Central memory CD8-positive, alpha-beta T cell (primary cell): ENCODE data around the gene S100A2.

Source experiments
- ATAC-seq: fragments of 150-1000 bp; cut with Tn5 transposase; replicated peaks from 2 replicates; pipeline ENCODE4 v1.10.0; 2022; ENCODE audit warnings: mild to moderate bottlenecking, moderate FRiP score, moderate number of reproducible peaks; ENCODE audit not compliant: poor library complexity, severe bottlenecking; ENCODE audit errors: extremely low read depth
- DNase-seq, 2 donors: peaks; one replicate each; pipeline ENCODE4 v3.0.0; 2021; ENCODE audit warnings: low spot score in 2 of 2
- H3K27ac Mint-ChIP-seq: one replicate; pipeline ENCODE4 v1.8.0; 2022; ENCODE audit warnings: low read depth, mild to moderate bottlenecking, moderate library complexity, mixed read lengths
- H3K27me3 Mint-ChIP-seq: one replicate; pipeline ENCODE4 v1.8.0; 2022; ENCODE audit warnings: mixed read lengths
- H3K36me3 Mint-ChIP-seq: one replicate; pipeline ENCODE4 v1.8.0; 2022; ENCODE audit warnings: mild to moderate bottlenecking, moderate library complexity, mixed read lengths; ENCODE audit not compliant: insufficient read depth
- H3K4me1 Mint-ChIP-seq: one replicate; pipeline ENCODE4 v1.8.0; 2022; ENCODE audit warnings: mixed read lengths
- H3K4me3 Mint-ChIP-seq: one replicate; pipeline ENCODE4 v1.8.0; 2022; ENCODE audit warnings: mild to moderate bottlenecking, moderate library complexity, mixed read lengths
- H3K9me3 Mint-ChIP-seq: one replicate; pipeline ENCODE4 v1.8.0; 2022; ENCODE audit warnings: mixed read lengths

Gene S100A2

DNA sequence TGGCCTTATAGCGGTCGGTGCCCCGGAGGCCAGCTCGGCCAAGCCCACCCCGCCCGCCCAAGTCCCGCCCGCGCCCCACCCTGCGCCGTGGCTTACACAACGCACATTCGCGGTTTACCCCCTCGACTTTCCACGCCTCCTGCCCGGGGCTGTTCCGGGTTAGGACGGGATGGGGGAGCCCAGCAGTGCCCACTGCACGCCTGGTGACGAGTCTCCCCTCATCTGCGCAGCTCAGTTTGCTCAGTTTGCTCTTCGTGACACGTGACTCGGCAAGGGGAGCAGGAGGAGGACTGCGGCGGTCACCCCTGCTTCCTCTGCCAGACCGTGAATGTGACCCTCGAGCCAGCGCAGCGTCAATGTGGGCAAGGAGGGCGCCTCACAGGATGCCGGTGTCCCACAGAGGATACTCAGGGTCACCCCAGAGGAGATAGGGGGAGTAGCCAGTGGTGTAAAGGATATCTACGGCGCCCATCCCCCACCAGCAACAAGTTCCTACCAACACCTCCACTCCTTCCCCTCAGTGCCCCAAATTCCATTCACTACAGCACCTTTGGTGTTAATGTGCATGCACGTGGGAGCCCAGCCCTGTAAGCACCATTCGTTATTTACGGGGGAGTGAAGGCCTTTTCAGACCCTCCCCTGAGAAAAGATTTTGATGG lies 29.5 kb downstream of the S100A2 start:
- peaks cover 71% of the 10 kb centered on the region for H3K4me1 Mint-ChIP-seq
- peak overlapping the region; percentile 93 for H3K27ac Mint-ChIP-seq
- ATAC-seq (peak; percentile 89), DNase-seq (peak; percentile 75 to 84)
- H3K9me3 Mint-ChIP-seq = no peaks in the 10 kb centered on the region
- peak overlapping the region; percentile 91 for H3K4me3 Mint-ChIP-seq
- H3K27me3 Mint-ChIP-seq = no peaks in the 10 kb centered on the region
- peaks cover 18% of the 10 kb centered on the region for H3K36me3 Mint-ChIP-seq

DNA sequence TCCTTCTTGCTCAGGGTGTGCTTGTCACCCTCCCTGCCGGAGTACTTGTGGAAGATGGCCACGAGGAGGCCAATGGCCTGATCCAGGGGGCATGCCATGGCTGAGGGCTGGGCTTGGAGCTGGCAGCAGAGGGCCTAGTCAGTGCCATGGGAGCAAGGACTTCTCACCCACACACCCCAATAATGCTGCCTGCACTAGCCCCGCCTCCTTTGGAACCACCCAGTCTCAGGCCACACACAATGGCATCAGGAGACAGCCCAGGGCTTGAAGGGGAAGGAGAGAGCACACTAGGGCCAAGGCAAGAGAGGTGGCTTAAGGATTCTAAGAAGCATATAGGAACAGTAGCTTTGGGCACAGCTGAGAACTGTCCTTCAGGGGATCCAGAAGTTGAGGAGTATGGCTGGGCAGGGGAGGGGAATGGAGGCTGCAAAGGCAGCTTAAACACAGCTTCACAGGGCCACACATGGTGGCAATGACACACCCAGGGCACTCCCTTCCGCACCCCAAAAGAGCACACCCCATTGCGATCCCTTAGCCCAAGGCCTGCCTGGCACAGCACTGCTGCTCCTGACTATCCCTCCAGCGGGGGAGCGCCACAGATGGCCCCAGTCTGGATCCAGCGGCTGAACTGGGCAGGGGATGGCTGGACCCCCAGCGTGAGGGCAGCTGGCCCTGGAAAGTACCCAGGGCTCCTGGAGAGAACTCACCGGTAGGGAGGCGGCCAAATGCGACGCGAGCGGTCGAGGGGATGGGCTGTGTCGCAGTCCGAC lies 30.2 kb downstream of the S100A2 start, which contains the start of gene S100A6:
Gene S100A6 (minus strand): TSS at position 750 of the 770 bp plus-strand sequence. CDS start 652 bp downstream, at position 98.
- peak within 1 kb of the TSS; percentile 91 for H3K4me3 Mint-ChIP-seq
- H3K27ac Mint-ChIP-seq = peak within 1 kb of the TSS; percentile 93
- peak; percentile 55 for ATAC-seq
- no peak for DNase-seq
- H3K27me3 Mint-ChIP-seq = no peaks in the 10 kb centered on the region
- peaks cover 64% of the 10 kb centered on the region for H3K4me1 Mint-ChIP-seq
- H3K9me3 Mint-ChIP-seq = no peaks in the 10 kb centered on the region
- H3K36me3 Mint-ChIP-seq = peaks cover 18% of the 10 kb centered on the region

DNA sequence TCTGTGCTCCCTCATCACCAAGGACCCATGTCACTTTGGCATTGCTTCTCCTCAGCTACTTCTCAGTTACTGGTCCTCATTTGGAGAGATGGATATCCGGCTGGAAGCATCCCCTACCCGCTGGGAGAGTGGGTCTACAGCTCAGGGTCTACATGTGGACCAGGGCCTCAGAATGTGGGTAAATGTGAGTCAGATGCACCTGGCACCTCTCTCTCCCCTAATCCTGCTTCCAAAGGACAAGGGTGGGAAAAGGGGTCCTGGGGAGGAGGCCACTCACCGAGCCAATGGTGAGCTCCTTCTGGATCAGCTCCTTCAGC lies 30.8 kb downstream of the S100A2 start:
- H3K36me3 Mint-ChIP-seq = peaks cover 18% of the 10 kb centered on the region
- no peaks in the 10 kb centered on the region for H3K27me3 Mint-ChIP-seq
- no peak for DNase-seq
- peak overlapping the region; percentile 93 for H3K27ac Mint-ChIP-seq
- no peaks in the 10 kb centered on the region for H3K9me3 Mint-ChIP-seq
- H3K4me3 Mint-ChIP-seq = peak overlapping the region; percentile 91
- H3K4me1 Mint-ChIP-seq = peaks cover 58% of the 10 kb centered on the region
- ATAC-seq = no peak

DNA sequence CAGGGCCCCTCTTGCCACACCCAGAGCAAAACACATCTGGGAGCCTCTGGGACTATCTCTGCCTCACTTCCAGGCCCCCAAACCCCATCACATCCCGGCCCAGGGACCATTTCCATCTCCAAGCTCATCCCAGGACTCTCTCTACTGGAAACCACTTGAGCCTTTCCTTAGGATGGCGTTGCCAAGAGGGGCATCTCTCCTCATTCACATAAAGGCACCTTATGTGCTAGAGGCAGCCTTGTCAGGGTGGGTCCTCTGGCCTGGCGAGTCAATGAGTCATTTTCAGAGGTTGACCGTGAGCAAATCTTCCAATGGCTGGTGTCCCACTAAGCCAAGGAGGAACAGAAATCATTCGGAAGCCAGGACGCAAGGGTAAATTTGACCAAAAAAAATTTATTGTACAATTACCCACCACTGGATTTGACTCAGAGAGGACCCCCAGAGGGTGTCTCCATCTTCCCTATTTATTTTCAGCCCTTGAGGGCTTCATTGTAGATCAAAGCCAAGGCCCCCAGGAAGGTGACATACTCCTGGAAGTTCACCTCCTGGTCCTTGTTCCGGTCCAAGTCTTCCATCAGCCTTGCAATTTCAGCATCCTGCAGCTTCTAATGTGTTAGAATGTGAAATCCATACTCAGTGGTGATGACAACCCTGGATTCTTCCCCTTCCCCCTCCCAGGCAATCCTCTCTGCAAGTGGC lies 31.3 kb downstream of the S100A2 start:
- H3K36me3 Mint-ChIP-seq = peaks cover 18% of the 10 kb centered on the region
- no peaks in the 10 kb centered on the region for H3K9me3 Mint-ChIP-seq
- peaks cover 53% of the 10 kb centered on the region for H3K4me1 Mint-ChIP-seq
- H3K4me3 Mint-ChIP-seq = peak overlapping the region; percentile 91
- H3K27me3 Mint-ChIP-seq = no peaks in the 10 kb centered on the region
- no peak for ATAC-seq
- H3K27ac Mint-ChIP-seq = peak overlapping the region; percentile 93
- no peak for DNase-seq

DNA sequence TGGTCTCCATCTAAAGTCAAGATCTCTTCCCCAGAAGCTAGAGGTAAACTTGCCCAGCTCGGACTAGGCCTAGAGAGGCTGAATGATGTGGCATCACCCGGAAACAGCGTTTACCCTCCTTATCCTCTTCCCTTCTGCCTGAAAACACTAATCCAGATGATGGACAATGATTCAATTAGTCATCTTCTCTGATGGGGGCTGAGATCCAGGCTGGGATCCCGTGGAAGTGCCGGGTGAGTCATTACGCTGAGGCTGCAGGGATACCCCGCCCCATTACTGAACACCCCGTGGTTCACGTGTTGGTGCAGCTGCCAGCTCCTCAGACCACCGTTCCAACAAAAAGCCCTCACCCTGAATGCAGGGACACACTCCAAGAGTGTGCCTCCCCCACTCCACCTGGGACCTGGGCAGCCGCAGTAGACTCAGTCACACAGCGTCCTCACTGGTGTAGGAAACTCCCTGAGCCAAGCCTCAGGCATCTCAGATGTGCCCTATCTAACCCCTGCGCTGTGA lies 31.9 kb downstream of the S100A2 start:
- peaks cover 52% of the 10 kb centered on the region for H3K4me1 Mint-ChIP-seq
- ATAC-seq = no peak
- DNase-seq = no peak
- no peaks in the 10 kb centered on the region for H3K9me3 Mint-ChIP-seq
- H3K36me3 Mint-ChIP-seq = peaks cover 18% of the 10 kb centered on the region
- H3K4me3 Mint-ChIP-seq = peak overlapping the region; percentile 91
- H3K27me3 Mint-ChIP-seq = no peaks in the 10 kb centered on the region
- H3K27ac Mint-ChIP-seq = peak overlapping the region; percentile 93

- ATAC-seq = no peak
- peaks cover 18% of the 10 kb centered on the region for H3K36me3 Mint-ChIP-seq
- peaks cover 52% of the 10 kb centered on the region for H3K4me1 Mint-ChIP-seq
- no peaks in the 10 kb centered on the region for H3K9me3 Mint-ChIP-seq
- no peaks in the 10 kb centered on the region for H3K27me3 Mint-ChIP-seq
- peak overlapping the region; percentile 93 for H3K27ac Mint-ChIP-seq
- H3K4me3 Mint-ChIP-seq = peak overlapping the region; percentile 91
- DNase-seq = peak; percentile 55 to 70
Measured at GRCh38 chr1:153532769-153533599, 32.7 kb downstream of the S100A2 start.

DNA sequence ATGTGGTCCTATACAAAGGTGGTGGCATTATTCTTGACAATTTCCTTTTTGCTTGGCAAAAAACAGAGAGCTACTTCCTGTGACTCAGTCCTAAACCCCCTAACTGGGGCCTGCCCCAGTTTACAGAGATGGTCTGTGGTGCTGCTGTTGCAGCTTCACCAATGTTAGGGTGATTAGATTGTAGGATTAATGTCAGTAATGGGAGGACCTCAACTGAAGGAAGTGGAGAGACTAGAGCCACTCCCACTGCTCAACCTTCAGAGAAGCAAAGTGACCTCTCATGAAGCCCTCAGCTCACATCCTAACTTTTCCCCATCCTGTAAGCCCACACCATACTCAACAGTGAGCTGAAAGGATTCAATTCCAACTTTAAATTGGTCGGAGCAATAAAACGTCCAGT lies 33.5 kb downstream of the S100A2 start:
- DNase-seq (no peak), ATAC-seq (peak; percentile 8)
- Mint-ChIP-seq H3K36me3 (peaks cover 18% of the 10 kb centered on the region), H3K27me3 (no peaks in the 10 kb centered on the region), H3K4me1 (peaks cover 52% of the 10 kb centered on the region), H3K27ac (peak overlapping the region; percentile 93), H3K4me3 (peak overlapping the region; percentile 91), H3K9me3 (no peaks in the 10 kb centered on the region)

DNA sequence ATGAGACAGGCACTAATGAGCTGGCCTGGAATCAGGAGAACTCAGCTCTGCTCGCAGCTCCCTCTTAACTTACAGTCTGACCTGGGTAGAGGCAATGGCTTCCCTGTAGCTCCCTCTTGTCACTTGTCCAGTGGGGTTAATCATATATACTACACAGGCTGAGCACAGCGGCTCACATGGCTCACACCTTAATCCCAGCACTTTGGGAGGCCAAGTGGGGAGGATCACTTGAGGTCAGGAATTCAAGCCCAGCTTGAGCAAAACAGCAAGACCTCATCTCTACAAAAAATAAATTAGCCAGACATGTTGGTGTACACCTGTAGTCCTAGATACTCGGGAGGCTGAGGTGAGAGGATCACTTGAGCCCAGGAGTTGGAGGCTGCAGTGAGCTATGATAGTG lies 34.0 kb downstream of the S100A2 start:
- DNase-seq (no peak), ATAC-seq (no peak)
- Mint-ChIP-seq H3K27me3 (no peaks in the 10 kb centered on the region), H3K27ac (peak overlapping the region; percentile 93), H3K36me3 (peaks cover 18% of the 10 kb centered on the region), H3K4me3 (no peak overlapping the region), H3K9me3 (no peaks in the 10 kb centered on the region), H3K4me1 (peaks cover 50% of the 10 kb centered on the region)

DNA sequence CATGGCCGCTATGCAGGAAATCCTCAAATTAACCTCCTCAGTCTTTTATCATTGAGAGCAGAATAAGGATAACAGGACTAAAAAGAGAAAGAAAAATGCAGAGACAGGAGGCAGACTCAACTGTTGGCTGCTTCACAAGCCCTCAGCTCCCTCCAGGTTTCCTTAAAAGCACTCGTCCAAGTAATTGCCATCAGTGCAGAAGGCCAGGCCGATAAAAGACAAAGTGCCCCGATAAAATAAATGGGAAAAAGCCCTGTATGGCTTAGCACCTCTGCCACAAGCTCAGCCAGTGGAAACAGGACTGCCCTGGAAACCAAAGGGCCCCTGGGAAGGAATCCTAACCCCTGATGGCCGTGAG lies 38.0 kb downstream of the S100A2 start:
- Mint-ChIP-seq H3K4me3 (no peak overlapping the region), H3K9me3 (no peaks in the 10 kb centered on the region), H3K36me3 (no peaks in the 10 kb centered on the region), H3K27me3 (no peaks in the 10 kb centered on the region), H3K4me1 (peaks cover 18% of the 10 kb centered on the region), H3K27ac (no peak overlapping the region)
- no peak for ATAC-seq
- DNase-seq = no peak

GRCh38 chr1:153527023-153527682 lies 38.5 kb downstream of the S100A2 start:
- no peak for ATAC-seq
- DNase-seq = no peak
- H3K9me3 Mint-ChIP-seq = no peaks in the 10 kb centered on the region
- no peaks in the 10 kb centered on the region for H3K27me3 Mint-ChIP-seq
- H3K4me1 Mint-ChIP-seq = peaks cover 17% of the 10 kb centered on the region
- H3K4me3 Mint-ChIP-seq = no peak overlapping the region
- H3K36me3 Mint-ChIP-seq = no peaks in the 10 kb centered on the region
- H3K27ac Mint-ChIP-seq = no peak overlapping the region

GRCh38 chr1:153526132-153526543 lies 39.5 kb downstream of the S100A2 start:
- no peak for DNase-seq
- Mint-ChIP-seq H3K27me3 (no peaks in the 10 kb centered on the region), H3K4me3 (no peak overlapping the region), H3K9me3 (no peaks in the 10 kb centered on the region), H3K4me1 (peaks cover 13% of the 10 kb centered on the region), H3K27ac (no peak overlapping the region), H3K36me3 (no peaks in the 10 kb centered on the region)
- ATAC-seq = no peak
